CD4-positive, alpha-beta T cell (primary cell): ENCODE results near the gene TCF4. TPM values are rescaled to one million over a fixed set of nuclear protein-coding genes. Genes with fewer than 3 reads are reported as not detected.

Experiments used
- ATAC-seq: fragments of 200-7000 bp; cut with Tn5 transposase; one replicate; pipeline ENCODE4 v1.10.0; 2022; ENCODE audit warnings: mild to moderate bottlenecking; ENCODE audit not compliant: poor library complexity
- CTCF ChIA-PET: fragments of 350-600 bp; sonication (Branson Sonifier 250); formaldehyde crosslinking; loops from one replicate; lab custom pipeline; 2021; ENCODE audit warnings: antibody characterized with exemption, inconsistent platforms; lab: Charles Lee
- POLR2A ChIA-PET: fragments of 350-600 bp; sonication (Branson Sonifier 250); formaldehyde crosslinking; loops from one replicate; lab custom pipeline; 2021; ENCODE audit warnings: antibody characterized with exemption, inconsistent platforms; lab: Charles Lee
- DNase-seq, 14 experiments: peaks; one replicate each; pipeline ENCODE4 v3.0.0-alpha.2; 2013 to 2020; ENCODE audit warnings: mixed read lengths in 2 of 14
- H3K27ac ChIP-seq, 2 donors: one replicate each; pipeline versions ENCODE4 v1.5.1 to v1.7.0; 2013; ENCODE audit warnings: low read length in 2 of 2, low read depth in 1 of 2, mild to moderate bottlenecking in 1 of 2
- H3K27me3 ChIP-seq, 2 experiments: 1 replicate in 1 of 2; 2 replicates in 1 of 2; pipeline versions ENCODE4 v1.6.1 to v1.7.0; 2013; ENCODE audit warnings: low read length in 2 of 2, control low read depth in 1 of 2, mild to moderate bottlenecking in 1 of 2, moderate library complexity in 1 of 2; ENCODE audit not compliant: insufficient read depth in 2 of 2, control insufficient read depth in 1 of 2
- H3K36me3 ChIP-seq: one replicate; pipeline ENCODE4 v1.6.1; 2013; ENCODE audit warnings: low read length, control low read depth; ENCODE audit not compliant: insufficient read depth
- H3K4me1 ChIP-seq: one replicate; pipeline ENCODE4 v1.6.1; 2013; ENCODE audit warnings: low read length, control low read depth; ENCODE audit not compliant: insufficient read depth
- H3K4me3 ChIP-seq: one replicate; pipeline ENCODE4 v1.5.1; 2013; ENCODE audit warnings: mild to moderate bottlenecking, low read length, moderate library complexity
- H3K9me3 ChIP-seq, 2 experiments: 1 replicate in 1 of 2; 2 replicates in 1 of 2; pipeline versions ENCODE4 v1.6.1 to v1.7.0; 2013; ENCODE audit warnings: low read length in 2 of 2, mild to moderate bottlenecking in 2 of 2, control low read depth in 1 of 2, moderate library complexity in 1 of 2; ENCODE audit not compliant: control insufficient read depth in 1 of 2, insufficient read depth in 1 of 2
- H3K27ac Mint-ChIP-seq: one replicate; pipeline ENCODE4 v1.8.0; 2020; ENCODE audit warnings: mixed read lengths
- H3K27me3 Mint-ChIP-seq: one replicate; pipeline ENCODE4 v1.8.0; 2021; ENCODE audit warnings: mixed read lengths
- H3K36me3 Mint-ChIP-seq: one replicate; pipeline ENCODE4 v1.8.0; 2021; ENCODE audit warnings: low read depth, mixed read lengths
- H3K4me1 Mint-ChIP-seq: one replicate; pipeline ENCODE4 v1.8.0; 2021; ENCODE audit warnings: low read depth, mixed read lengths
- H3K4me3 Mint-ChIP-seq: one replicate; pipeline ENCODE4 v1.8.0; 2020; ENCODE audit warnings: mild to moderate bottlenecking, mixed read lengths
- H3K9me3 Mint-ChIP-seq: one replicate; pipeline ENCODE4 v1.8.0; 2020; ENCODE audit warnings: mixed read lengths
- intact Hi-C, 2 experiments: fragments of 100-400 bp; cut with DNase I in 1 of 2; cut with micrococcal nuclease in 1 of 2; formaldehyde crosslinking; loops; one replicate each; pipeline versions ENCODE4 v1.15.1 to v1.9.0; 2023 to 2025; cut with DNase I, micrococcal nuclease
- total RNA-seq, 174 experiments: library from RNA in 2 of 174; stranded (reverse) in 2 of 174; gene quantifications; one replicate each; pipeline ENCODE4 v1.2.3 and lab custom pipeline; 2021 to 2026
- TF ChIP-seq, protein P1 (sequence below): fragments of 200-600 bp; IDR thresholded peaks from one replicate; pipeline ENCODE4 v1.8.0; 2022; ENCODE audit warnings: antibody characterized with exemption, mild to moderate bottlenecking

TCF4 gene
- total RNA-seq, 2 experiments from 2014 or later = 3.0 to 3.2 TPM

GRCh38 chr18:55573386-55573785, 14.6 kb downstream of the TCF4 start:
- no peaks in the 10 kb centered on the region for H3K9me3 Mint-ChIP-seq
- TF ChIP-seq, protein P1, sequence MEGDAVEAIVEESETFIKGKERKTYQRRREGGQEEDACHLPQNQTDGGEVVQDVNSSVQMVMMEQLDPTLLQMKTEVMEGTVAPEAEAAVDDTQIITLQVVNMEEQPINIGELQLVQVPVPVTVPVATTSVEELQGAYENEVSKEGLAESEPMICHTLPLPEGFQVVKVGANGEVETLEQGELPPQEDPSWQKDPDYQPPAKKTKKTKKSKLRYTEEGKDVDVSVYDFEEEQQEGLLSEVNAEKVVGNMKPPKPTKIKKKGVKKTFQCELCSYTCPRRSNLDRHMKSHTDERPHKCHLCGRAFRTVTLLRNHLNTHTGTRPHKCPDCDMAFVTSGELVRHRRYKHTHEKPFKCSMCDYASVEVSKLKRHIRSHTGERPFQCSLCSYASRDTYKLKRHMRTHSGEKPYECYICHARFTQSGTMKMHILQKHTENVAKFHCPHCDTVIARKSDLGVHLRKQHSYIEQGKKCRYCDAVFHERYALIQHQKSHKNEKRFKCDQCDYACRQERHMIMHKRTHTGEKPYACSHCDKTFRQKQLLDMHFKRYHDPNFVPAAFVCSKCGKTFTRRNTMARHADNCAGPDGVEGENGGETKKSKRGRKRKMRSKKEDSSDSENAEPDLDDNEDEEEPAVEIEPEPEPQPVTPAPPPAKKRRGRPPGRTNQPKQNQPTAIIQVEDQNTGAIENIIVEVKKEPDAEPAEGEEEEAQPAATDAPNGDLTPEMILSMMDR = no peak

GRCh38 chr18:55570966-55571365, 17.0 kb downstream of the TCF4 start:
- H3K9me3 Mint-ChIP-seq = no peaks in the 10 kb centered on the region
- intact Hi-C loops = no loop called here
- POLR2A ChIA-PET = no interaction called here

More at GRCh38 chr18:55573386-55573785, 14.6 kb downstream of the TCF4 start:
- intact Hi-C loops = no loop called here
- Histone ChIP-seq H3K27ac (no peak overlapping the region), H3K9me3 (peaks cover 0 to 5% of the 10 kb centered on the region in 2 experiments), H3K4me1 (no peaks in the 10 kb centered on the region), H3K27me3 (no peaks in the 10 kb centered on the region), H3K36me3 (no peaks in the 10 kb centered on the region), H3K4me3 (no peak overlapping the region)
- no peaks in the 10 kb centered on the region for H3K27me3 Mint-ChIP-seq
- POLR2A ChIA-PET = no interaction called here
- CTCF ChIA-PET = no interaction called here
- ATAC-seq (no peak), DNase-seq (no peak)
- no peaks in the 10 kb centered on the region for H3K36me3 Mint-ChIP-seq
- no peaks in the 10 kb centered on the region for H3K4me1 Mint-ChIP-seq
- no peak overlapping the region for H3K27ac Mint-ChIP-seq
- no peak overlapping the region for H3K4me3 Mint-ChIP-seq

GRCh38 chr18:55566456-55566935, 21.5 kb downstream of the TCF4 start:
- H3K4me1 ChIP-seq = no peaks in the 10 kb centered on the region
- ChIA-PET POLR2A (no interaction called here), CTCF (no interaction called here)
- intact Hi-C loops = no loop called here
- H3K4me3 Mint-ChIP-seq = no peak overlapping the region
- no peaks in the 10 kb centered on the region for H3K36me3 ChIP-seq
- H3K27ac Mint-ChIP-seq = no peak overlapping the region
- H3K27me3 ChIP-seq = no peaks in the 10 kb centered on the region
- H3K27ac ChIP-seq = no peak overlapping the region
- no peak overlapping the region for H3K4me3 ChIP-seq
- no peaks in the 10 kb centered on the region for H3K27me3 Mint-ChIP-seq
- no peaks in the 10 kb centered on the region for H3K9me3 Mint-ChIP-seq
- no peaks in the 10 kb centered on the region for H3K4me1 Mint-ChIP-seq
- H3K9me3 ChIP-seq = no peaks in the 10 kb centered on the region
- TF ChIP-seq, protein P1 = no peak
- no peak for ATAC-seq
- no peak for DNase-seq
- no peaks in the 10 kb centered on the region for H3K36me3 Mint-ChIP-seq

More at GRCh38 chr18:55570966-55571365, 17.0 kb downstream of the TCF4 start:
- peaks cover 0 to 5% of the 10 kb centered on the region in 2 experiments for H3K9me3 ChIP-seq
- TF ChIP-seq, protein P1 = no peak
- Mint-ChIP-seq H3K36me3 (no peaks in the 10 kb centered on the region), H3K27me3 (no peaks in the 10 kb centered on the region), H3K4me1 (no peaks in the 10 kb centered on the region), H3K4me3 (no peak overlapping the region), H3K27ac (no peak overlapping the region)
- ATAC-seq (no peak), DNase-seq (no peak)
- H3K27ac ChIP-seq = no peak overlapping the region
- CTCF ChIA-PET = no interaction called here
- H3K27me3 ChIP-seq = no peaks in the 10 kb centered on the region
- no peaks in the 10 kb centered on the region for H3K4me1 ChIP-seq
- no peak overlapping the region for H3K4me3 ChIP-seq
- no peaks in the 10 kb centered on the region for H3K36me3 ChIP-seq
